ENCODE results near the gene MIA. TPM values are rescaled to one million over a fixed set of nuclear protein-coding genes. Genes with fewer than 3 reads are reported as not detected.
"Not testable (repeated sequence)": the region's sequence is repeated elsewhere in the genome, so short reads cannot be mapped to it uniquely, and the experiment has no call there.

The MIA gene
- total RNA-seq, 2 donors from 2014 or later, result not detected

DNA sequence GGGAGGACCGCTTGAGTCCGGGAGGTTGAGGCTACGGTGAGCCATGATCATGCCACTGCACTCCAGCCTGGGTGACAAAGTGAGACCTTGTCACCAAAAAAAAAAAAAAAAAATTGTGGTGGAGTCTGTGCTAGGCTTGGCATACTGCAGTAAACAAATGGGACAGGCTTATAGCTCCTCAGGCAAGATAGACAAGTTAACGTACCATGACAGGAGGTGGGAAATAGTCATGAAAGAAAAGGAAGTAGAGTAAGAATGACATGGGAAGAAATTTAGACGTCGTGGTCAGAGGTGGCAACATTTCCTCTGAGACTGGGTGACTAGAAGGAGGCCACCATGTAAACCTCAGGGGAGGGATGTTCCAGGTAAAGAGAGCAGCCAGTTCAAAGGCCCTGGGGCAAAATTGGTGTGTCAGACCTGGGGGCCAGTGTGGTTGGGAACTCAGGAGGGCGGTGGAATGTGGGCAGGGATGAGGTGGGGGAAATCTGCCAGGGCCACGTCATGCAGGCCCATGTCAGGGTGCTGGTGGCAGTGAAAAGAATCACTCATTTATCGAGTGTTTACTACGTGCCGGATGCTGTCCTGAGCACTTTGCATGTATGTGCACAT is 18.7 kb upstream of the MIA start:
- peaks cover 43% of the 10 kb centered on the region for H3K4me1 Mint-ChIP-seq
- DNase-seq, result no peak
- H3K36me3 Mint-ChIP-seq (ENCODE audit: low read depth), result peaks cover 11% of the 10 kb centered on the region
- no peaks in the 10 kb centered on the region for H3K9me3 ChIP-seq (ENCODE audit: control insufficient read depth, low read length, poor library complexity, severe bottlenecking)
- no peaks in the 10 kb centered on the region for H3K27me3 Mint-ChIP-seq
- peak overlapping the region; percentile 83 for H3K27ac Mint-ChIP-seq
- H3K4me3 Mint-ChIP-seq, result peak overlapping the region; percentile 84
- ATAC-seq, result peak; percentile 28

DNA sequence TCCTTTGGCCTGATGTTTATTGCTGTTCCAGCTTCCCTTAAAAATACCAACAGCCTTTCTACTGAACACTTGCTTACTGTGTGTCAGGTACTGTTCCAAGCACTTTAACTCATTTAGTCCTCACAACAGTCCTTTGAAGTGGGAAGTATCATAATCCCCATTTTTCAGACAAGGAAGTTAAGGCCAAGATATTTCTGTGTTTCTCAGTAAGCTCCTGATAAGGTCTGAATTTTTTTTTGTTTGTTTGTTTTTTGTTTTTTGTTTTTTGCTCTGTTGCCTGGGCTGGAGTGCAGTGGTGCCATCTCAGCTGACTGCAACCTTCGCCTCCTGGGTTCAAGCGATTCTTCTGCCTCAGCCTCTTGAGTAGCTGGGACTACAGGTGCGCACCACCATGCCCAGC is 16.8 kb upstream of the MIA start:
- ATAC-seq (no peak), DNase-seq (no peak)
- peaks cover 37% of the 10 kb centered on the region for H3K4me1 Mint-ChIP-seq
- H3K27ac Mint-ChIP-seq, result peak overlapping the region; percentile 39
- H3K9me3 ChIP-seq (ENCODE audit: control insufficient read depth, low read length, poor library complexity, severe bottlenecking), result no peaks in the 10 kb centered on the region
- H3K27me3 Mint-ChIP-seq, result no peaks in the 10 kb centered on the region
- no peak overlapping the region for H3K4me3 Mint-ChIP-seq
- H3K36me3 Mint-ChIP-seq (ENCODE audit: low read depth), result peaks cover 11% of the 10 kb centered on the region

DNA sequence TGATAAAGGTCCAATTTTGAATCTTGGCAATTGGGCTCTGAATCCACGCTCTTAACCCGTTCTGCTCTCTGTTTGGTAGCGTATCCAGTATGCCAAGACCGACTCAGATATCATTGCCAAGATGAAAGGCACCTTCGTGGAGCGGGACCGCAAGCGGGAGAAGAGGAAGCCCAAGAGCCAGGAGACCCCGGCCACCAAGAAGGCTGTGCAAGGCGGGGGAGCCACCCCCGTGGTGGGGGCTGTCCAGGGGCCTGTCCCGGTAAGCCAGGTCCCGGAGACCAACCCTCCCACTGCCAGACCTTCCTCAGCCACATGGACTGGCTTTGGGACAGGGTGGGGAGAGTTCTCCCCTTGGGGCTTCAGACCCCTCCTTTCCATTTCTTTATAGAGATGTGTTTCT is 16.0 kb upstream of the MIA start:
- no peaks in the 10 kb centered on the region for H3K27me3 Mint-ChIP-seq
- DNase-seq (no peak), ATAC-seq (no peak)
- peaks cover 17% of the 10 kb centered on the region for H3K36me3 Mint-ChIP-seq (ENCODE audit: low read depth)
- no peak overlapping the region for H3K4me3 Mint-ChIP-seq
- no peaks in the 10 kb centered on the region for H3K9me3 ChIP-seq (ENCODE audit: control insufficient read depth, low read length, poor library complexity, severe bottlenecking)
- peaks cover 43% of the 10 kb centered on the region for H3K4me1 Mint-ChIP-seq
- no peak overlapping the region for H3K27ac Mint-ChIP-seq

DNA sequence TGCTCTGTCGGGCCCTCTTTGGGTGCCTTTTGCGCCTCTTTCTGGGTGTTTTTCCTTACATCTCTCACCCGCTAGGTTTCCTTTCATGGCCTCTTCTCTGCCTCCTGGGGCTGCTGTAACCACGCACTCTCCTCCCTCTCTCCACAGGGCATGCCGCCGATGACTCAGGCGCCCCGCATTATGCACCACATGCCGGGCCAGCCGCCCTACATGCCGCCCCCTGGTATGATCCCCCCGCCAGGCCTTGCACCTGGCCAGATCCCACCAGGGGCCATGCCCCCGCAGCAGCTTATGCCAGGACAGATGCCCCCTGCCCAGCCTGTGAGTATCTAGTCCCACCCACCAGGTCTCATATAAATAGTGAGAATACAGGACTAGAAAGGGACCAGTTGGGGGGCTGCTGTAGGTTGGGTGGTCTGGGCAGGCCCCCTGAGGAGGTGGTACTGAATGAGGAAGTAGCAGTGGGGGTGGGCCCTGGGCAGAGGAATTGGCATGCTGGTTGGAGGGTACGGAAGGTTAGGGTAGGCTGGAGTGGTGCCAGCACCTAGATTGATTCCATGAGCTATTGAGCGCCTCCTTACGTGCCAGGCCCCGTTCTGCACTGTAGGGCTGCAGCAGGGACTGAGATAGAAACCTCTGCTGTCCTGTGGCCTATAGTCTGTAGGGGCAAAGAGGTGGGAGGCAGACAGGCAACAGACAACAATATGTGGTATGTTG is 12.4 kb upstream of the MIA start:
- Mint-ChIP-seq H3K4me3 (peak overlapping the region; percentile 53), H3K36me3 (ENCODE audit: low read depth) (peaks cover 16% of the 10 kb centered on the region), H3K27me3 (no peaks in the 10 kb centered on the region), H3K27ac (no peak overlapping the region), H3K4me1 (peaks cover 28% of the 10 kb centered on the region)
- H3K9me3 ChIP-seq (ENCODE audit: control insufficient read depth, low read length, poor library complexity, severe bottlenecking), result no peaks in the 10 kb centered on the region
- DNase-seq, result no peak
- ATAC-seq, result no peak

DNA sequence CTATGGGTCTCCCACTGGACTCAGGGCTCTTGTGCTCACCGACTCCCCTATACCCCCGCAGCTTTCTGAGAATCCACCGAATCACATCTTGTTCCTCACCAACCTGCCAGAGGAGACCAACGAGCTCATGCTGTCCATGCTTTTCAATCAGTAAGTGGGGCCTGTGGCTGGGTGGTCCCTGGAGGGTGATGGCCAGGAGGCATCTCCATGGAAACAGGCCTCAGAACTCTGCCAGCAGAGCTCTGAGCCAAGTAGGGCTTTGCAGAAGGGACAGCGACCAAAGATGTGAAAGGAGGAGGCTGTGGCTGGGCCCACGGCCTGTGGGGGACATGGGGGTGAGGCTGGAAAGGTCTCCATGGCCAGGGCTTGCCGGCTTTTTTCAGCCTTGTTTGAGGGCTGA is 11.8 kb upstream of the MIA start:
- Mint-ChIP-seq H3K27ac (peak overlapping the region; percentile 72), H3K4me1 (peaks cover 24% of the 10 kb centered on the region), H3K4me3 (no peak overlapping the region), H3K36me3 (ENCODE audit: low read depth) (peaks cover 16% of the 10 kb centered on the region), H3K27me3 (no peaks in the 10 kb centered on the region)
- DNase-seq (no peak), ATAC-seq (no peak)
- H3K9me3 ChIP-seq (ENCODE audit: control insufficient read depth, low read length, poor library complexity, severe bottlenecking), result no peaks in the 10 kb centered on the region

DNA sequence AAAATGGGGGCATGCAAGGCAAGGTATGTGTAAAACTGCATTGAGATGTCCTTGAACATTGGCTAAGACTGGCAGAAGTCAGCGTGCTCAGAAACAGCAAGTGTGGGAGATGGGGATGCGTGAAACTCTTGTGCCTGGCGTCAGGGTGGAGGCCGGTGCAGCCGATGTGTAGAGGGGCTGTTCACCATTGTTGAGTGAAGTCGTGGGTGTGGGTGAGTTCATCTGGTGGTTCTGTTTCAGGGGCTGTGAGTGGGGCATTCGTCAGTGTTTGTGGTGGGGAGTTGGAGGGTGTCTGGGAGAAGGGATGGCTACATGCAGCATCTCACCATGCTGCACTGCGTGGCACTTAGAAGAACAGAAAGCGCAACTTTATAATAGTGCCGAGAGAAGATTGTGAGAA is 11.4 kb upstream of the MIA start:
- no peak for ATAC-seq
- DNase-seq, result no peak
- Mint-ChIP-seq H3K27me3 (no peaks in the 10 kb centered on the region), H3K4me3 (no peak overlapping the region), H3K36me3 (ENCODE audit: low read depth) (peaks cover 16% of the 10 kb centered on the region), H3K4me1 (peaks cover 24% of the 10 kb centered on the region), H3K27ac (peak overlapping the region; percentile 72)
- H3K9me3 ChIP-seq (ENCODE audit: control insufficient read depth, low read length, poor library complexity, severe bottlenecking), result no peaks in the 10 kb centered on the region

DNA sequence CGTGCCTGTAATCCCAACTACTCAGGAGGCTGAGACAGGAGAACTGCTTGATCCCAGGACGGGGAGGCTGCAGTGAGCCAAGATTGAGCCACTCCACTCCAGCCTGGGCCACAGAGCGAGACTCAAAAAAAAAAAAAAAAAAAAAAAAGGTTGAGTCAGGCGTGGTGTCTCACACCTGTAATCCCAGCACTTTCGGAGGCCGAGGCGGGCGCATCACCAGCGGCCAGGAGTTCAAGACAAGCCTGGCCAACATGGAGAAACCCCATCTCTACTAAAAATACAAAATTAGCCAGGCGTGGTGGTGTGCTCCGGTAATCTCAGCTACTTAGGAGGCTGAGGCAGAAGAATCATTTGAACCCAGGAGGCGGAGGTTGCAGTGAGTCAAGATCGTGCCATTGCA is 8.9 kb upstream of the MIA start:
- Mint-ChIP-seq H3K36me3 (ENCODE audit: low read depth) (peaks cover 16% of the 10 kb centered on the region), H3K4me1 (peaks cover 19% of the 10 kb centered on the region)
- H3K27ac Mint-ChIP-seq, result not testable (repeated sequence)

DNA sequence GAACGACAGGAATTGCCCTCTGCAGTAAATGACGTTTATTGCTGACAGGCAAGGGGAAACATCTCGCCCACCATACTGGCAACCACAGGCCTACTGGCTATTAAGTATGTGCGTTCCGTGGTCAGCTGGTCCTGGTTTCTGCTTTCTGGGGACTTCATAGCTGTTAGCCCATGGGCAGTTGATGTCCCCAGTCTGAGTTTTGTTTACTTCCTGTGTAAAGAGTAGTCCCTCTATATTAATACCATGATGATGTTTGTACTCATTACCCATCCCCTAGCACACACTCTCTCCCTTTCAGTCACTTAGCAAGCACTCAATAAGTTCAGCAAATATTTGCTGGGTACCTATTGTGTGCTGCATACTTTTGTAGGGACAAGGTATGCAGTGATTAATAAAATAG is 6.5 kb upstream of the MIA start:
- H3K4me1 Mint-ChIP-seq, result peaks cover 11% of the 10 kb centered on the region
- H3K4me3 Mint-ChIP-seq, result no peak overlapping the region
- DNase-seq (no peak), ATAC-seq (no peak)
- H3K36me3 Mint-ChIP-seq (ENCODE audit: low read depth), result peaks cover 12% of the 10 kb centered on the region
- no peaks in the 10 kb centered on the region for H3K27me3 Mint-ChIP-seq
- H3K27ac Mint-ChIP-seq, result peak overlapping the region; percentile 8
- no peaks in the 10 kb centered on the region for H3K9me3 ChIP-seq (ENCODE audit: control insufficient read depth, low read length, poor library complexity, severe bottlenecking)

More for the DNA sequence above, 8.9 kb upstream of the MIA start:
- H3K27me3 Mint-ChIP-seq; H3K4me3 Mint-ChIP-seq; DNase-seq; H3K9me3 ChIP-seq (ENCODE audit: control insufficient read depth, low read length, poor library complexity, severe bottlenecking); ATAC-seq: not testable (repeated sequence)

DNA sequence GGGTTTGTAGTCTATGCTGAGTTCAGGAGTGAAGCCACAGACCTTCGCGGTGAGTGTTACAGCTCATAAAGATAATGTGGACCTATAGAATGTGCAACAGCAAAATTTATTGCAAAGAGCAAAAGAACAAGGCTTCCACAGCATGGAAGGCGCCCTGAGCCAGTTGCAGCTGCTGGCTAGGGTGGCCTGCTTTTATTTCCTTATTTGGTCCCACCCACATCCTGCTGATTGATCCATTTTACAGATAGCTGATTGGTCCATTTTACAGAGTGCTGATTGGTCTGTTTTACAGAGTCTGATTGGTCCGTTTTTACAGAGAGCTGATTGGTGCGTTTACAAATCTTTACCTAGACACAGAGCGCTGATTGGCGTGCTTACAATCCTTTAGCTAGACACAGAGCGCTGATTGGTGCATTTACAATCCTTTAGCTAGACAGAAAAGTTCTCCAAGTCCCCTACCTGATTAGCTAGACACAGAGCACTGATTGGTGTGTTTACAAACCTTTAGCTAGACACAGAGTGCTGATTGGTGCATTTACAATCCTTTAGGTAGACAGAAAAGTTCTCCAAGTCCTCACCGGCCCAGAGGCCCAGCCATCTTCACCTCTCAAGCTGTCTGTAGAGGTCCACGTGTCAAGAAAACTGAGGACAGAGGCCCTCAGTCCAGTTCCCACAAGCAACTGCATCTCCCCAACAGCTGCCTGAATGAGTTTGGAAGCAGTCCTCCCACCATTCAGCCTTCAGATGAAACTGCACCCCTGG is 4.0 kb upstream of the MIA start:
- H3K9me3 ChIP-seq (ENCODE audit: control insufficient read depth, low read length, poor library complexity, severe bottlenecking); H3K4me3 Mint-ChIP-seq; H3K4me1 Mint-ChIP-seq; H3K27me3 Mint-ChIP-seq; DNase-seq; H3K36me3 Mint-ChIP-seq (ENCODE audit: low read depth); H3K27ac Mint-ChIP-seq: not testable (repeated sequence)
- ATAC-seq, result peak; percentile 50

DNA sequence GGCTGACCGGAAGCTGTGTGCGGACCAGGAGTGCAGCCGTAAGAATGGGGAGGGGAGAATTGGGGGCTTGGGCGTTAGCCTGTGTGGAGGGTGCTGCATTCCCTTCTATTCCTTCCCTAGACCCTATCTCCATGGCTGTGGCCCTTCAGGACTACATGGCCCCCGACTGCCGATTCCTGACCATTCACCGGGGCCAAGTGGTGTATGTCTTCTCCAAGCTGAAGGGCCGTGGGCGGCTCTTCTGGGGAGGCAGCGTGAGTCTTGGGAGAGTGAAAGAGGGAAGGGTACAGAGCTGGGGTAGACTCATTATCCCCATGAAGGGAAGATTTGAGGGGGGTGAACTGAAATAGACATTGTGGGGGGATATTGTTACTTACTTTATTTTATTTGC is 306 bp downstream of the MIA start:
- DNase-seq (no peak), ATAC-seq (no peak)
- H3K27me3 Mint-ChIP-seq, result no peaks in the 10 kb centered on the region
- H3K9me3 ChIP-seq (ENCODE audit: control insufficient read depth, low read length, poor library complexity, severe bottlenecking), result no peaks in the 10 kb centered on the region
- peaks cover 4% of the 10 kb centered on the region for H3K36me3 Mint-ChIP-seq (ENCODE audit: low read depth)
- H3K27ac Mint-ChIP-seq, result no peak overlapping the region
- H3K4me1 Mint-ChIP-seq, result peaks cover 29% of the 10 kb centered on the region
- H3K4me3 Mint-ChIP-seq, result no peak overlapping the region

DNA sequence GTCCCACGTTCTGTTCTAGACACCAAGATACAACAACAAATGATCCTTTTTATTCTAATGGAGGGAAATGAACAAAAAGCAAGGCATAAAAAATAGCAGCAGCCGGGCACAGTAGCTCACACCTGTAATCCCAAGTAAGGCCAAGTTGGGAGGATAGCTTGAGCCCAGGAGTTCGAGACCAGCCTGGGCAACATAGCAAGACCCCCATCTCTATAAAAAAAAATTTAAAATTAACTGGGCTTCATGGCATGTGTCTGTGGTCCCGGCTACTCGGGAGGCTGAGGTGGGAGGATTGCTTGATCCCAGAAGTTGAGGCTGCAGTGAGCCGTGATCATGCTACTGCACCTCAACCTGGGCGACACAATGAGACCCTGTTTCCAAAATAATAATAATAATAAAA is 1.0 kb downstream of the MIA start:
- DNase-seq (no peak), ATAC-seq (no peak)
- Mint-ChIP-seq H3K27me3 (no peaks in the 10 kb centered on the region), H3K27ac (peak overlapping the region; percentile 93), H3K4me3 (no peak overlapping the region), H3K36me3 (ENCODE audit: low read depth) (peaks cover 8% of the 10 kb centered on the region), H3K4me1 (peaks cover 28% of the 10 kb centered on the region)
- H3K9me3 ChIP-seq (ENCODE audit: control insufficient read depth, low read length, poor library complexity, severe bottlenecking), result no peaks in the 10 kb centered on the region

DNA sequence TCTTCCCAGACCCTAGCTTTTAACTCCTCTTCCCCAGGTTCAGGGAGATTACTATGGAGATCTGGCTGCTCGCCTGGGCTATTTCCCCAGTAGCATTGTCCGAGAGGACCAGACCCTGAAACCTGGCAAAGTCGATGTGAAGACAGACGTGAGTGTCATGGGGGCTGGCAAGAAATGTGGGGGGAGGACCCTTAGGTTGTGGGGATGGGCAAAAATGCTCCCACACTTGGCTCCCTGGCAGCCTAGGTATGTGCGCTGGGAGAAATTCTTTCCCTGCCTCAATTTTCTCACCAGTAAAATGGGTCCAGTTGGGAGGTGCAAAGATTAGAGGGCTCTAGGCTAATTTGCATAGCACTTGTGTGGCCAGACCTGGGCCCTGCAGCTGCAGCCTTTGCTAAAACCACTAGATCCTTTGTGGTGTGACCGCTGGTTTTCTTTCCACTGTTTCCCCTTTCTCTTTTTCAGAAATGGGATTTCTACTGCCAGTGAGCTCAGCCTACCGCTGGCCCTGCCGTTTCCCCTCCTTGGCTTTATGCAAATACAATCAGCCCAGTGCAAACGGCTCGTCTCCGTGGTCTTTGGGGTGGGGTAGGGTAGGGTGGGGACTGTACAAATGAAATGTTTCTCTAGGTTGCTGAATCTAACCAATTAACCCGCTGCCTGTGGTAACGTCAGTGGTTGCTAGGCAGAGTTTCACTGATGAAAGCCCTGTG is 1.8 kb downstream of the MIA start:
- H3K4me1 Mint-ChIP-seq, result peaks cover 27% of the 10 kb centered on the region
- H3K27me3 Mint-ChIP-seq, result no peaks in the 10 kb centered on the region

DNA sequence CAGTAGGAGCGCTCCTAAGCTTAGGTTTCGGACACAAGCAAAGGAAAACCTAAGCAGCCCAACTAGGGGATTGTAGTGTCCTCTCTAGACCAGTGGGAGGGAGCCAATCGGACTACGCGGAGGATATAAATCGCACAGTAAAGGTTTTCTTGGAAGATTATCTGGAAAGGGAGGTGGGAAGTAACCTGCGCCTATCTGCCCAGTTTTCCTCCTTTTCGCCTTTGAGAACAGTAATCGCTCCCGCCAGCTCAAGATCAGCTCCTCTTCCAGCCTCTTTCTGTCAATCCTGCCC is 2.3 kb downstream of the MIA start:
- no peaks in the 10 kb centered on the region for H3K27me3 Mint-ChIP-seq
- peaks cover 29% of the 10 kb centered on the region for H3K4me1 Mint-ChIP-seq
- peak overlapping the region; percentile 92 for H3K4me3 Mint-ChIP-seq
- no peak for DNase-seq
- no peaks in the 10 kb centered on the region for H3K9me3 ChIP-seq (ENCODE audit: control insufficient read depth, low read length, poor library complexity, severe bottlenecking)
- H3K27ac Mint-ChIP-seq, result peak overlapping the region; percentile 93
- H3K36me3 Mint-ChIP-seq (ENCODE audit: low read depth), result peaks cover 14% of the 10 kb centered on the region
- ATAC-seq, result no peak

More for the DNA sequence above, 1.8 kb downstream of the MIA start:
- H3K27ac Mint-ChIP-seq, result peak overlapping the region; percentile 93
- ATAC-seq (peak; percentile 70), DNase-seq (peak; percentile 55 to 79 (median 72))
- peaks cover 12% of the 10 kb centered on the region for H3K36me3 Mint-ChIP-seq (ENCODE audit: low read depth)
- no peaks in the 10 kb centered on the region for H3K9me3 ChIP-seq (ENCODE audit: control insufficient read depth, low read length, poor library complexity, severe bottlenecking)
- H3K4me3 Mint-ChIP-seq, result peak overlapping the region; percentile 92

All from T-helper 17 cell (primary cell).